GM18858 (cell line): ENCODE results near the gene RNASEH2C.
A peak's percentile ranks its signal among the peaks of the same experiment; 100 is the strongest.
"Not testable (repeated sequence)": the region's sequence is repeated elsewhere in the genome, so short reads cannot be mapped to it uniquely, and the experiment has no call there.

Source experiments
- ATAC-seq: cut with Tn5 transposase; IDR thresholded peaks from one replicate; pipeline ENCODE4 v1.9.1; 2021; ENCODE audit not compliant: unreplicated experiment

Gene RNASEH2C

GRCh38 chr11:65717906-65718305 lies 2.7 kb downstream of the RNASEH2C start:
- ATAC-seq, result no peak

- ATAC-seq, result no peak
These were observed 3.7 kb downstream of the RNASEH2C start for GRCh38 chr11:65716774-65717405.

GRCh38 chr11:65716302-65716701 lies 4.3 kb downstream of the RNASEH2C start:
- ATAC-seq, result no peak

GRCh38 chr11:65714433-65714832 lies 6.2 kb downstream of the RNASEH2C start:
- no peak for ATAC-seq

GRCh38 chr11:65713212-65713969 lies 7.2 kb downstream of the RNASEH2C start:
- no peak for ATAC-seq

- ATAC-seq, result no peak
These were observed 7.9 kb downstream of the RNASEH2C start for GRCh38 chr11:65712633-65713076.

- ATAC-seq, result peak; percentile 70
These were observed 8.6 kb downstream of the RNASEH2C start, which contains the start of gene KAT5 for GRCh38 chr11:65711785-65712632. Gene KAT5 (plus strand): TSS chr11:65712252. CDS start chr11:65712268, 16 bp downstream.

GRCh38 chr11:65710421-65710820 lies 10.2 kb downstream of the RNASEH2C start:
- no peak for ATAC-seq

- no peak for ATAC-seq
These were observed 10.9 kb downstream of the RNASEH2C start for GRCh38 chr11:65709661-65710060.

GRCh38 chr11:65708451-65708850 lies 12.1 kb downstream of the RNASEH2C start:
- no peak for ATAC-seq

GRCh38 chr11:65707002-65707401 lies 13.6 kb downstream of the RNASEH2C start:
- not testable (repeated sequence) for ATAC-seq

- not testable (repeated sequence) for ATAC-seq
These were observed 14.3 kb downstream of the RNASEH2C start for GRCh38 chr11:65706303-65706763.

- ATAC-seq, result no peak
These were observed 16.8 kb downstream of the RNASEH2C start for GRCh38 chr11:65703846-65704245.

- no peak for ATAC-seq
These were observed 18.9 kb downstream of the RNASEH2C start for GRCh38 chr11:65701686-65702085.

GRCh38 chr11:65700399-65700798 lies 20.2 kb downstream of the RNASEH2C start:
- no peak for ATAC-seq

GRCh38 chr11:65699306-65699705 lies 21.3 kb downstream of the RNASEH2C start:
- no peak for ATAC-seq

- no peak for ATAC-seq
These were observed 22.4 kb downstream of the RNASEH2C start for GRCh38 chr11:65698205-65698604.

- ATAC-seq, result no peak
These were observed 23.6 kb downstream of the RNASEH2C start for GRCh38 chr11:65696802-65697552.

GRCh38 chr11:65695459-65696241 lies 24.9 kb downstream of the RNASEH2C start:
- no peak for ATAC-seq

- no peak for ATAC-seq
These were observed 28.2 kb downstream of the RNASEH2C start for GRCh38 chr11:65692367-65692766.
